ENCODE results near the gene STAMBP.
A peak's percentile ranks its signal among the peaks of the same experiment; 100 is the strongest.
"Not testable (repeated sequence)": the region's sequence is repeated elsewhere in the genome, so short reads cannot be mapped to it uniquely, and the experiment has no call there.

The STAMBP gene

GRCh38 chr2:73887596-73888353 is 59.0 kb downstream of the STAMBP start:
- DNase-seq (ENCODE audit: low read depth) = not testable (repeated sequence)

- no peak for DNase-seq (ENCODE audit: low read depth)
Observed at GRCh38 chr2:73888388-73888787, 59.6 kb downstream of the STAMBP start.

GRCh38 chr2:73889206-73889605 is 60.4 kb downstream of the STAMBP start:
- no peak for DNase-seq (ENCODE audit: low read depth)

- DNase-seq (ENCODE audit: low read depth) = no peak
Observed at GRCh38 chr2:73890301-73891092, 61.7 kb downstream of the STAMBP start.

GRCh38 chr2:73891276-73891901 is 62.6 kb downstream of the STAMBP start:
- no peak for DNase-seq (ENCODE audit: low read depth)

GRCh38 chr2:73892631-73893329 is 64.0 kb downstream of the STAMBP start, which contains the start of gene ACTG2:
Gene ACTG2, plus strand, starts transcription at chr2:73893008. Its CDS starts 8,304 bp downstream, at chr2:73901312.
- no peak for DNase-seq (ENCODE audit: low read depth)

- DNase-seq (ENCODE audit: low read depth) = no peak
Observed at GRCh38 chr2:73893764-73894474, 65.2 kb downstream of the STAMBP start.

- DNase-seq (ENCODE audit: low read depth) = no peak
Observed at GRCh38 chr2:73894475-73894850, 65.7 kb downstream of the STAMBP start.

GRCh38 chr2:73894877-73895276 is 66.1 kb downstream of the STAMBP start:
- no peak for DNase-seq (ENCODE audit: low read depth)

GRCh38 chr2:73895473-73895872 is 66.7 kb downstream of the STAMBP start:
- no peak for DNase-seq (ENCODE audit: low read depth)

GRCh38 chr2:73896362-73897239 is 67.8 kb downstream of the STAMBP start:
- DNase-seq (ENCODE audit: low read depth) = peak; percentile 14

GRCh38 chr2:73897240-73897583 is 68.5 kb downstream of the STAMBP start:
- DNase-seq (ENCODE audit: low read depth) = no peak

- DNase-seq (ENCODE audit: low read depth) = no peak
Observed at GRCh38 chr2:73897934-73898333, 69.2 kb downstream of the STAMBP start.

- no peak for DNase-seq (ENCODE audit: low read depth)
Observed at GRCh38 chr2:73899801-73900336, 71.1 kb downstream of the STAMBP start.

- DNase-seq (ENCODE audit: low read depth) = no peak
Observed at GRCh38 chr2:73901143-73901542, 72.4 kb downstream of the STAMBP start.

- DNase-seq (ENCODE audit: low read depth) = no peak
Observed at GRCh38 chr2:73902284-73902683, 73.5 kb downstream of the STAMBP start.

GRCh38 chr2:73903313-73903712 is 74.6 kb downstream of the STAMBP start:
- DNase-seq (ENCODE audit: low read depth) = no peak

- DNase-seq (ENCODE audit: low read depth) = not testable (repeated sequence)
Observed at GRCh38 chr2:73903949-73904613, 75.3 kb downstream of the STAMBP start.

- no peak for DNase-seq (ENCODE audit: low read depth)
Observed at GRCh38 chr2:73904952-73905351, 76.2 kb downstream of the STAMBP start.
